Measurements from ENCODE around the gene ITCH. TPM values are rescaled to one million over a fixed set of nuclear protein-coding genes. Genes with fewer than 3 reads are reported as not detected.
"Not testable (repeated sequence)": the region's sequence is repeated elsewhere in the genome, so short reads cannot be mapped to it uniquely, and the experiment has no call there.

ITCH gene
- total and polyA plus RNA-seq, 9 donors: 14.0 to 65.8 (median 50.8) TPM

DNA sequence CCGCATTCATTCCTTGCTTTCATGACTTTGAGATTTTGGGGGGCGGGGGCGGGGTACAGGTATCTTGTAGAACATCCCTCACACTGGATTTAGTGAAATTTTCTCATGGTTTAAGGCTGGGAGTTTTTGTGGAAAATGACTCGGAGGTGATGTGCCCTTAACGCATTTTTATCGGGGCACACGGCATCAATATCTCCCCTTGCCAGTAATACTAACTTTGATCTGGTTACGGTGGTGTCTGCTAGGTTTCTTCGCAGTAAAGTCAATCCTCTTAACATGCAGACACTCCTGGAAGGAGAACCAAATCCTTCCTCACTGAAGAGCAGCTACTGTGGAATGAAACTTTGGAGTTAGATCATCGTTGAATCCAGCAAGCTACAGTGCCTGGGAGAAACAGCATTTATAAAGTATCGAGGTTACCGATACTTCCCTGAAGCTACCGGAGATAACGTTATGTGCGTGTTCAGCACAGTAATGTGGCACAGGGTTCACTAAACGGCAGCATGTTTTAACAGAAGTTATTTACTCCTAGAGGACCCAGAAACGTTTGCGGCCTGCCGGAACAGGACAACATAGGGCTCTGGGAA, 151.9 kb downstream of the ITCH start:
- TF ChIP-seq POLR2A (IDR thresholded peaks at IDR 0.05) (no peak), EP300 (IDR thresholded peaks at IDR 0.05) (no peak)
- TF ChIP-seq, protein P1, sequence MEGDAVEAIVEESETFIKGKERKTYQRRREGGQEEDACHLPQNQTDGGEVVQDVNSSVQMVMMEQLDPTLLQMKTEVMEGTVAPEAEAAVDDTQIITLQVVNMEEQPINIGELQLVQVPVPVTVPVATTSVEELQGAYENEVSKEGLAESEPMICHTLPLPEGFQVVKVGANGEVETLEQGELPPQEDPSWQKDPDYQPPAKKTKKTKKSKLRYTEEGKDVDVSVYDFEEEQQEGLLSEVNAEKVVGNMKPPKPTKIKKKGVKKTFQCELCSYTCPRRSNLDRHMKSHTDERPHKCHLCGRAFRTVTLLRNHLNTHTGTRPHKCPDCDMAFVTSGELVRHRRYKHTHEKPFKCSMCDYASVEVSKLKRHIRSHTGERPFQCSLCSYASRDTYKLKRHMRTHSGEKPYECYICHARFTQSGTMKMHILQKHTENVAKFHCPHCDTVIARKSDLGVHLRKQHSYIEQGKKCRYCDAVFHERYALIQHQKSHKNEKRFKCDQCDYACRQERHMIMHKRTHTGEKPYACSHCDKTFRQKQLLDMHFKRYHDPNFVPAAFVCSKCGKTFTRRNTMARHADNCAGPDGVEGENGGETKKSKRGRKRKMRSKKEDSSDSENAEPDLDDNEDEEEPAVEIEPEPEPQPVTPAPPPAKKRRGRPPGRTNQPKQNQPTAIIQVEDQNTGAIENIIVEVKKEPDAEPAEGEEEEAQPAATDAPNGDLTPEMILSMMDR (IDR thresholded peaks at IDR 0.05): no peak
- 9 to 16% (median 10%) methylated on average over 19 of the region's 19 CpGs for WGBS, 3 donors
- peak overlapping the region; percentile 85 to 97 for H3K27ac ChIP-seq
- no peak for DNase-seq
- H3K4me3 ChIP-seq: peak overlapping the region; percentile 82
- H3K27me3 ChIP-seq: no peaks in the 10 kb centered on the region
- H3K36me3 ChIP-seq: no peaks in the 10 kb centered on the region
- peaks cover 6% of the 10 kb centered on the region for H3K4me1 ChIP-seq (ENCODE audit: insufficient read depth)
- intact Hi-C loops (cut with DNase I): no loop called here
- no peaks in the 10 kb centered on the region for H3K9me3 ChIP-seq

DNA sequence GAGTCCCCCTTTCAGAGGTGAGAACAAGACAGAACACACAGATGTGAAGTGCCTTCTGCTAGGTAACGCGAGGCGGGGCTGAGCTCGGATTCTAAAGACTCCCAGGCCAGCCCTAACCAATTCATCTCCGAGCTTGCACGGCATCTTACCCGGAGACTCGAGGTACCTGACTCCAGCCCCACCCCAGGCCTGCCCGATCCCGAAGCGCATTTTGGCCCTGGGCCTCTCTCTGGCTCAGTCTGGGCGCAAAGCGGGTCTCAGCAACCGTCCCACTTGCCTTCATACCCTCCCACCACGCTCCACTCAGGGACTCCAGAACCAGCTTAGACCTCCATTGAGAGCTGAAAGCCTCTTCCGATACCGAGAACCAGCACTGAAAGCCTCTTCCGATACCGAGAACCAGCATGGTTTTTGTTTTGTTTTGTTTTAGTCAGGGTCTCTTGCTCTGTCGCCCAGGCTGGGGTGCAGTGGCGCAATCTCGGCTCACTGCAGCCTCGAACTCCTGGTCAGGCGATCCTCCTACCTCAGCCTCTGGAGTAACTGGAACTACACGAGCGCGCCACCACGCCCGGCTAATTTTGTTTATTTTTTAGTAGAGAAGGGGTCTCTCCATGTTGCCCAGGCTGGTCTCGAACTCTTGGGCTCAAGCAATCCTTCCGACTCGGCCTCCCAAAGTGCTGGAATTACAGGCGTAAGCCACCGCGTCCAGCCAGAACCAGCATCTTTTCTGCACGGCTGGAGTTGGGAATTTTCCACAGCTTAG, 152.6 kb downstream of the ITCH start:
- peak; percentile 39 to 62 (median 44) for DNase-seq
- peak overlapping the region; percentile 85 to 97 for H3K27ac ChIP-seq
- H3K9me3 ChIP-seq: no peaks in the 10 kb centered on the region
- TF ChIP-seq, protein P1 (IDR thresholded peaks at IDR 0.05): no peak
- TF ChIP-seq POLR2A (IDR thresholded peaks at IDR 0.05): no peak
- TF ChIP-seq EP300 (IDR thresholded peaks at IDR 0.05): no peak
- peaks cover 6% of the 10 kb centered on the region for H3K4me1 ChIP-seq (ENCODE audit: insufficient read depth)
- no peaks in the 10 kb centered on the region for H3K36me3 ChIP-seq
- H3K27me3 ChIP-seq: no peaks in the 10 kb centered on the region
- 1 to 2% (median 1%) methylated on average over 36 of the region's 36 CpGs for WGBS, 3 donors
- H3K4me3 ChIP-seq: peak overlapping the region; percentile 82
- intact Hi-C loops (cut with DNase I): no loop called here

DNA sequence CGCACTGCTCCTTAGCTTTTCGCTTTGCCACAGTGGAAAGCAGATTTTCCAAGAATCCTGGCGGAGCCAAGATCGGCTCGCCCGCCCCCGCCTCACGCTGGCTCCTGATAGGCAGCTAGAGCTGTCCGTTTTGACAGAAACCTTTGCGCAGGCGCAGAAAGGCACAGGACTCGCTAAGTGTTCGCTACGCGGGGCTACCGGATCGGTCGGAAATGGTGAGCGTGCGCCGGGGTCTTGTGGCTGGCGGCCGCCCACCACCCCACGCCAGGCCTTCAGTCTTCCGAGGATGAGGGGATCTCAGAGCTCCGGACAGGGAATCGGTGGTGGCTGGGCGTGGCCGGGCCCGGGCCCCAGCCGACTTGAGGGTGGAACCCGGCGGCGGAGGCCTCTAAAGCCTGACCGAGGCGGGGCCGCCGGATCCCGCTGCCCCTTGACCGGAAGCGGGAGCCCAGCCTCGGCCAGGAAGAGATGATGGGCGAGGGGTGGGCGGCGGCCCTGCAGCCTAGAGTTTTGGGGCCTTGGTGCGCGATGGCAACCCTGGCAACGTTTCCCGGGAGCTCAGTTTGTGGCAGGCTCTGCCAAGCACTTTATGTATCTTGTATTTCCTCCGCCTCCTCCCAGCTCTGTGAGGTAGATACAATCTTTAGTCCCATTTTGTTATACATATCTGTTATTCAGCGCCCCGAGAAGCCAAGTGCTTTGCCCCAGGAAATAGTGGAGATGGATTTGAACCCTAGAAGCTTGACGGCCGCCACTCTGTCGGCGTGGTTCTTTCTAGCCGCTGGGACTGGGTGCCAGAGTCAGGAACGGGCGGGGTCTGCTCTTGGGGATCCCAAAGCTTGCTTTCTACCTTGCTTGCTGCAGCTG, 153.4 kb downstream of the ITCH start, which contains the start of gene DYNLRB1:
Gene DYNLRB1 (plus strand): TSS at position 176 of the 867 bp plus-strand sequence. CDS start 37 bp downstream, at position 213.
- intact Hi-C loops (cut with DNase I): no loop called here
- Histone ChIP-seq H3K27me3 (no peaks in the 10 kb centered on the region), H3K9me3 (no peaks in the 10 kb centered on the region), H3K36me3 (no peaks in the 10 kb centered on the region), H3K4me3 (peak within 1 kb of the TSS; percentile 82), H3K4me1 (ENCODE audit: insufficient read depth) (peaks cover 6% of the 10 kb centered on the region), H3K27ac (peak within 1 kb of the TSS; percentile 85 to 97)
- WGBS, 3 donors: 0% methylated on average over 58 to 59 of the region's 59 CpGs
- DNase-seq: peak; percentile 98 to 99 (median 98)
- TF ChIP-seq, protein P1 (IDR thresholded peaks at IDR 0.05): peak in 1 of 3 donors; percentile 31
- TF ChIP-seq POLR2A (IDR thresholded peaks at IDR 0.05): peak; percentile 96
- no peak for TF ChIP-seq EP300 (IDR thresholded peaks at IDR 0.05)

- WGBS, 3 donors: 0 to 1% (median 0%) methylated on average over 3 of the region's 3 CpGs
- peaks cover 6% of the 10 kb centered on the region for H3K4me1 ChIP-seq (ENCODE audit: insufficient read depth)
Measured at GRCh38 chr20:34517114-34517505, 154.0 kb downstream of the ITCH start.

DNA sequence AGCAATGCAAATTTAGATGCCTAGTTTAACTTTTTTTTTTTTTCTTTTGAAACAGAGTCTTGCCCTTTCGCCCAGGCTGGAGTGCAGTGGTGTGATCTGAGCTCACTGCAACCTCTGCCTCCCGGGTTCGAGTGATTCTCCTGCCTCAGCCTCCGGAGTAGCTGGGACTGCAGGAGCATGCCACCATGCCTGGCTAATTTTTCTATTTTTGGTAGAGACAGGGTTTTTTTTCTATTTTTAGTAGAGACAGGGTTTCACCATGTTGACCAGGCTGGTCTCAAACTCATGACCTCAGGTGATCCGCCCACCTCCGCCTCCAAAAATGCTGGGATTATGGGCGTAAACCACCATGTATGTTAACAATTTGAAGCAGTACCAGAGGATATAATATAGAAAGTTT, 155.8 kb downstream of the ITCH start:
- 91 to 96% (median 93%) methylated on average over 7 of the region's 7 CpGs for WGBS, 3 donors
- intact Hi-C loops (cut with DNase I); H3K4me3 ChIP-seq; H3K27me3 ChIP-seq; H3K9me3 ChIP-seq; DNase-seq; H3K27ac ChIP-seq; H3K36me3 ChIP-seq: not testable (repeated sequence)
- H3K4me1 ChIP-seq (ENCODE audit: insufficient read depth): peaks cover 14% of the 10 kb centered on the region

More at GRCh38 chr20:34517114-34517505, 154.0 kb downstream of the ITCH start:
- DNase-seq: no peak
- intact Hi-C loops (cut with DNase I): no loop called here
- H3K27ac ChIP-seq: peak overlapping the region in 1 of 2 donors; percentile 97
- TF ChIP-seq, protein P1 (IDR thresholded peaks at IDR 0.05): no peak
- TF ChIP-seq POLR2A (IDR thresholded peaks at IDR 0.05) (no peak), EP300 (IDR thresholded peaks at IDR 0.05) (no peak)
- H3K27me3 ChIP-seq: no peaks in the 10 kb centered on the region
- peak overlapping the region; percentile 82 for H3K4me3 ChIP-seq
- H3K36me3 ChIP-seq: no peaks in the 10 kb centered on the region
- no peaks in the 10 kb centered on the region for H3K9me3 ChIP-seq

DNA sequence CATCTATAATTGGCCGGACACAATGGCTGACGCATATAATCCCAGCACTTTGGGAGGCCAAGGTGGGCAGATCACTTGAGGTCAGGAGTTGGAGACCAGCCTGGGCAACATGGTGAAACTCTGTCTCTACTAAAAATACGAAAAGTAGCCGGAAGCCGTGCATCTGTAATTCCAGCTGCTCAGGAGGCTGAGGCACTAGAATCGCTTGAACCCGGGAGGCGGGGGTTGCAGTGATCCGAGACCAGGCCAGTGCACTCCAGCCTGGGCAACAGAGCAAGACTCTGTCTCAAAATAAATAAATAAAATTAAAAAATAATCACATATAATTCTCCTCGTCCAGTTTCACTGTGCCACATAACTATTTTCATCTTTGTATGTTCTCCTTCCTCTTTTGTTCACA, 156.8 kb downstream of the ITCH start:
- intact Hi-C loops (cut with DNase I): loop anchor here in 2 of 4 donors (5.0 to 10.0 kb wide), 2 partner anchors 205 to 208 kb away; no protein-coding TSS in a partner anchor
- peaks cover 14% of the 10 kb centered on the region for H3K4me1 ChIP-seq (ENCODE audit: insufficient read depth)
- not testable (repeated sequence) for H3K36me3 ChIP-seq, H3K27me3 ChIP-seq, H3K4me3 ChIP-seq, DNase-seq, H3K27ac ChIP-seq, H3K9me3 ChIP-seq
- WGBS, 3 donors: 83 to 86% (median 85%) methylated on average over 10 of the region's 10 CpGs

Measured in ovary (tissue), 9 donors.